Measurements from ENCODE around the gene SAMHD1. TPM values are rescaled to one million over a fixed set of nuclear protein-coding genes. Genes with fewer than 3 reads are reported as not detected.
"Not testable (repeated sequence)": the region's sequence is repeated elsewhere in the genome, so short reads cannot be mapped to it uniquely, and the experiment has no call there.

The SAMHD1 gene
- polyA plus RNA-seq, 12 donors = 17.9 to 45.2 (median 27.9) TPM; not detected in 1

DNA sequence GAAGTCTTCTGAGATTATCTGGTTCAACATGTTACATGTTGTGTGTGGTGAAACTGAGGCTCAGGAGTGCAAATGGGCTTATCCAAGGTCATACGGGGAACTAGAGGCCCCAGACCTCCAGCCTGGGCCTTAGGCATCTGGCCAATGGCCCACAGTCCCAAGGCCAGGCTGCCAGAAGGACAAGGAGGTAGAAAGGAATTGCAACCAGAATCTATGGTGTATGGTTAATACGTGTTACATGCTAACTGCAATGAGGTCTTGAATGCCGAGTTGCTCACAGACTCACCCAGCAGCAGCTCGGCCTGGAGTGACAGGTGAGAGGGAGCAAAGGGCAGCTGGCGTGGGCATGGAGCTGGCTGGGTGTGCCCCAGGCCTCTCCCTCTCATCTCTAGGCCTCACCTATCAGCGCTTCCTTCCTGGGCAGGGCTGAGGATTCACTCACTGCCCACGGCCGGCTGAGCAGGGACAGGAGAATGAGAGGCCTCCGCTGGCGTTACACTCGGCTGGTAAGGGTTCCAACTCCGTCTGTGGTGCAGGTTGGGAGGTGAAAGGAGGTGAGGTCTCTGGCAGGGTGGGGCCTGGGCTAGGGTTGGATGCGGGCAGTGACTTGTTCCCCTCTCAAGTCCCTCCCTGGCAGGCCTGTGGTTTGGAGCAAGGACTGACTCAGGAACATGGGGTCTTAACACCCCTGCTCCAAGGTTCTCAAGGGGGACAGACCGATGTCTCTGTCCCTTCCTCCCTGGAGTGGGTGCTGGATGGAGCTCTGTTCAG, 75.6 kb downstream of the SAMHD1 start, which contains the start of gene TLDC2:
TSS of gene TLDC2 (plus strand) at position 437 of the 771 bp plus-strand sequence. CDS start at position 474, 37 bp downstream.
- DNase-seq = no peak

DNA sequence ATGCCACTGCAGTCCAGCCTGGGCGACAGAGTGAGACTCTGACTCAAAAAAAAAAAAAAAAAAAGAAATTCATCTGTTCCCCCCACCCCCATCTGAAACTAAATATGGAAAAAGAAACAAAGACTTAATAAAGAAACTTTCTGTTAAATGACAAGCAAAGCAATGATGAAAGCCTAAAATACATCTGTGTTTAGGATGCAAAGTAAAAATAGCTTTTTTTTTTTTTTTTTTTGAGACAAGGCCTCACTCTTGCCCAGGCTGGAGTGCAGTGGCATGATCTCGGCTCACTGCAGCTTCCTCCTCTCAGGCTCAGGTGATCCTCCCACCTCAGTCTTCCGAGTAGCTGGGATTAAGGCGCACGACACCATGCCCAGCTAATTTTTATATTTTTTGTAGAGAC, 76.4 kb downstream of the SAMHD1 start:
- DNase-seq = not testable (repeated sequence)

GRCh38 chr20:36873498-36874189, 77.9 kb downstream of the SAMHD1 start:
- DNase-seq = no peak

GRCh38 chr20:36872852-36873251, 78.7 kb downstream of the SAMHD1 start:
- no peak for DNase-seq

DNA sequence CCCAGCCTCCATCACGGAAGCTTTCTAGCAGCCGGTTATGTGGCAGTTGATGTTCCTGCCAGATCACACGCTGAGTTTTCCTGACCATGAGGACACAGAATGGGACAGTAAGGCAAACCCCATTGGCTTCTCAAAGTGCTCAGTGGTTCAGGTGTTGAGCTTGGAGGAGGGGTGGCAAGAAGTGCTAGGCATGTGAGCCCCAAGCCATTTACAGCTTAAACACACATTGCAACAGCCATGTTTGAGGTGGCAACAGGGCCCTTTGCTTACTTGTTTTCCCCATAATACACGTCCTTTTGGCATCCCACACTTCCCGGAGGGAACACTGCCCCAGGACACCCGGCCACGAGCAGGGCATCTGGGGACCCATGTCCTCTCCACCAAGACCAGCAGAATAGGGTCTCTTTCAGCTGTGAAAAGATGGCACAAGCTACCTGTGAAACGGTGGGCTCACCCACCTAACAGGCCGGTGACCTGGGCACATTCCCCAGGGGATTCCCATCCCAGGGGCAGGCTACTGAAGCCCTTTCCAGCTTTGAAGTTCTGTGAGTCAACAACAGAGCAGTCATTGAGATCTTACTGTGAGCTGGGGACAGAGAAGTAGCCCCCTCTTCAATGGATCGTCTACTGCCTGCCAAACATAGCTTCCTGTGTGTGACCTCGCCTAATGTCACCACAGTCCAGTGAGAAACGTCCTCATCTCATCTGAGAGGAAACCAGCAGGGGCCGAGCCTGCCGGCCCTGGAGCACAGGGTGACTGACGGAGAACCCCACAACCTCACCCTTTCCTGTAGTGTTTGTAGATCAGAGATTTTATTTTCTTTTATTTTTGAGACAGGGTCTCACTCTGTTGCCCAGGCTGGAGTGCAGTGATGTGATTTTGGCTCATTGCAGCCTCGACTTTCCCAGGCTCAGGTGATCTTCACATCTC, 79.6 kb downstream of the SAMHD1 start:
- no peak for DNase-seq

- no peak for DNase-seq
Observed at GRCh38 chr20:36866681-36867495, 84.6 kb downstream of the SAMHD1 start.

- no peak for DNase-seq
Observed at GRCh38 chr20:36866164-36866563, 85.3 kb downstream of the SAMHD1 start.

- no peak for DNase-seq
Observed at GRCh38 chr20:36865861-36866149, 85.7 kb downstream of the SAMHD1 start.

GRCh38 chr20:36865076-36865860, 86.2 kb downstream of the SAMHD1 start:
- no peak for DNase-seq

- no peak for DNase-seq
Observed at GRCh38 chr20:36862857-36863668, 88.4 kb downstream of the SAMHD1 start.

- DNase-seq = peak; percentile 92
Observed at GRCh38 chr20:36861875-36862801, 89.4 kb downstream of the SAMHD1 start.

- DNase-seq = no peak
Observed at GRCh38 chr20:36861625-36861874, 90.0 kb downstream of the SAMHD1 start.

GRCh38 chr20:36860811-36861624, 90.5 kb downstream of the SAMHD1 start:
- DNase-seq = no peak

DNA sequence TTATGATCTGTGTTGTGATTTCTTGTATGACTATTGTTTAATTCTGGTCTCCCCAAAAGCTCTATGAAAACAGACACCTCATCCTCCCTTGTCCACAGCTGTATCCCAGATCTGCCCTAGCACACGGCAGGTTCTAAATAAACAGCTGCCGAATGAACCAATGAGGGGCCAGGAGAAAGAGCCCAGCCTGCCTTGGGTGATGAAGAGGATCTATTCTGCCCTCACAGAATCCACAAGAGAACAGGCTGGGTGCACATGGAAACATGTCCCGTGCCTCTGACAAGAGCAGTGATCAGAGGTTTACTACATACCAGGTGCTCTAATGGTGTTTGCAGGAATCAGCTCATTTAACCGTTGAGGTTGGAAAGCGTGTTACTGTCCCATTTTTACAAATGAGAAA, 91.2 kb downstream of the SAMHD1 start:
- no peak for DNase-seq

- no peak for DNase-seq
Observed at GRCh38 chr20:36859700-36860330, 91.7 kb downstream of the SAMHD1 start.

GRCh38 chr20:36859282-36859555, 92.3 kb downstream of the SAMHD1 start:
- no peak for DNase-seq

All from muscle of arm (tissue), 12 donors.